T-helper 22 cell (primary cell): Measurements from ENCODE around the gene RELL1.
"Not testable (repeated sequence)": the region's sequence is repeated elsewhere in the genome, so short reads cannot be mapped to it uniquely, and the experiment has no call there.

Source experiments
- DNase-seq: peaks from one replicate; pipeline ENCODE4 v3.0.0-alpha.2; 2020; ENCODE audit warnings: low read depth

RELL1 gene

GRCh38 chr4:37693030-37693429 is 6.9 kb upstream of the RELL1 start:
- DNase-seq, result no peak

- no peak for DNase-seq
Observed at GRCh38 chr4:37690976-37691375, 4.8 kb upstream of the RELL1 start.

DNA sequence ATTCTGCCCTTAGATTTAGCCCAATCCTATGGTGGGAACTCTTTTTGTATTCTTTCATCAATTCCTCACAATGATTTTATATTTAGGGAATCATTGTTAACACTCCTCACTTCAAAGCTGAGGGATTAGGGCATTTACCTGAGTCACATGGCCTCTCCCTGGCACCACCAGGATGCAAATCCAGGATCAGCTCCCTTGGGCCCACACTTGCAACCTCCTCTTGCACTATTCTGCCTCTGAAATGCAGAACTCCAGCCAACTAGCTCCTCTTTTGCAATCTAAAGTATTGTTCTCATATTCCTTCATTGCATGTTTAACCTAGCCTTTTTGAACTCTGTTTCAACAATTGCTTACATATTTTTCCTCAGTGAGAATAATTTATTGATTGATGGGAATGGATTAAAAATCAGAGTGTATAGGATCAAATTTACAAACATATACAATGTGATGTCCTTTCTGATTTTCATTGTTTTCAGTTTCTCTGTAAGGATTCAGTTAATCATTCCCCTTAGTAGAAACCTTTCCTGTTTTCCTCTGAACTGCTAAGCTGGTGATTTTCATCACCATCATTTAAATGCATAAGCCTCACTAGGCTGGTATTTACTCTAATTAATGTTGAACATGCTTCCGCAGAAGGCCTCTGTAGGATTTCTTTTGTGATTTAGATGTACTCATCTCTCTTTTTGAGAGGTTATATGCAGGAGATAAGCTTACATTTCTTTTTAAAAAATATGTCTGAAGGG is 3.3 kb upstream of the RELL1 start:
- DNase-seq, result no peak

DNA sequence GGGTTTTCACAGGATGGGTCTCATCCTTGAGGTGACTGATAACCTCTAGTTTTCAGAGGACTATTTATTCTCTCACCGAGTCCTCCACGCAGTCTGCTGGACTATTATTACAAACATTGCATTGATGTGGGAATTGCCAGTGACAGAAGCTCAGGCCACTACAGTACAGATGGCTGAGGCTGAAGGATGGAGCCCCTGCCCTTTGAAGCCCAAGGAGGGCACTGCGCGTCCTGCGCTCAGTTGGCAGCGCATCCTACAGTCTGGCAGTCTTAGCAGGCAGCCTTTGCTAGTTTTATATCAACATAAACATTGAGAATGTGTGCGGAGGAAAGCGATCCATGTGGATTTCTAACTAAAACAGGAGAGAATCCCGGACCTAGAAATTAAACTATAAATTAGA is 1.5 kb upstream of the RELL1 start:
- DNase-seq, result no peak

GRCh38 chr4:37687194-37687562 is 1.0 kb upstream of the RELL1 start:
- no peak for DNase-seq

DNA sequence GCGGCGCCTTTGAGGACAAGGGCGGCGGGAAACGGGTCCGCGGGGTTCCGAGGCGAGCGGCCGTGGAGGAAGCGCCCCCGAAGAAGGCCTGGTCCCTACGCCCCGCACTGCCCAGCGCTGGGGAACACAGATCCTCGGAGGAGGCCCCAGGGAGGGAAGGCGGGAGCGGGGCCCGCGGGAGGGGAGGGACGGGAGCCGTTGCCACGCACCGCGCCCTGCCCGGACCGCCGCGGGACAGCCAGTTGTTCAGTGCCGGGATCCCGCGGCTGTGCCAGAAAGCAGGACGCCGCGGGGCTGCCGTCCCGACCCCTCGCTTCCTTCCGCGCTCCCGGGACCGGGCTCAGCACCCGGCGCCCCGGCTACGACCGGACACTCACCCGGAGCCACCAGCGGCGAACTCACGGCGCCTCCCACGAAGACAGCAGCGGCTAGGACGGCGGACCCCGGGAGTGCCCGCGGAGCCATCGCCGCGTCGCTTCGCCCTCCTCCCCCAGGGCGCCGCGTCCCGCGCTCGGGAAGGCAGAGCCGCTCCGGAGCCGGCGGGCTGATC is 278 bp downstream of the RELL1 start:
- peak; percentile 23 for DNase-seq

GRCh38 chr4:37685161-37685822 is 884 bp downstream of the RELL1 start:
- peak; percentile 49 for DNase-seq

DNA sequence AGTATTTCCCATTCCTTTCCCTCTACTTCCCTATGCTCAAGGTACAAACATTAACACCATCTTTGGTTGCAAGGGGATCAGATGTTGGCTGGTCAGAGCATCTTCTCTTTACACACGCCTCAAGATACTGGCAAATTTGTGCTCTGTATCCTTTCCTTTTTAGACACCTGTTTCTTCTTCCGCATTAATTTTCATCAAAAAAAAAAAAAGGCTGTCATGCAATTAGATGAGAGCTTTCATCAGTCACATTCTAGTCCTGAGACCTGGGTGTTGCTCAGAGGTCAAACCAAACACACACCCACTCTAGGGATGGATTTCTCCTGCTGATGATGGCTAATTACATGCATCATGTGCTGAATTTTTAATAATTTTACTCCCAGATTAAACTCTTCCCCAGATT is 2.0 kb downstream of the RELL1 start:
- no peak for DNase-seq

DNA sequence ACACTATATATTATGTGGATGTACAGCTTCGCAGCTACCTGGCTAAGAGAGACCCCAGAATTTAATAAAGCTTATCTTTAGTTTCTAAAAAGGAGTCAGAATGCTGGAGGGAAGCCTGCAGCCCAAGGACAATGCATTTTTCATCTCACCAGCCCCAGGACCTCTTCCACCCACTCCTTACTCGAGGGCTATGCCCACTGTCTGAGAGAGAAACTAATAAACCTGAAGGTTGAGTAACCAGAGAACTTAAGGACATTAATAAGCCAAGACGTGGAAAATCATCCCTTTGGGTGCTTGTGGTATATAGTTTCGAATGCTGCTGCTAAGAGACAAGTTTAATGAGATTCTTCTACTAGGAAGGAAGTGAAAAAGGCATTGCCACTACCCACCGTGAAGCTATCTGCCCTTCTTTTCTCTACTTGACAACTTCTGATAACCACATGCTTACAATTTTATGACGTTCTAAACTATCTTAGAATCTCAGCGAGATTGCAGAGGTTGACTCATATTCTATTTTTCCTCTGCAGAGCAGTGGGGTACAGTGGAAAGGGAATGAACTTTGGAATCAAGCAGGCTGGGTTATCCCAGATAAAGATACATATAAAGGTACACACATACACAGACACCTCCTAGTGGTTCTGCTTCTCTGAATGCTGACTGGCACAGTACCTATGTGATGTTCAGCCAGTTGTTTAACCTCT is 3.3 kb downstream of the RELL1 start:
- no peak for DNase-seq

- DNase-seq, result no peak
Observed at GRCh38 chr4:37680089-37680488, 6.1 kb downstream of the RELL1 start.

- no peak for DNase-seq
Observed at GRCh38 chr4:37679301-37679700, 6.9 kb downstream of the RELL1 start.

GRCh38 chr4:37678624-37679023 is 7.6 kb downstream of the RELL1 start:
- DNase-seq, result no peak

DNA sequence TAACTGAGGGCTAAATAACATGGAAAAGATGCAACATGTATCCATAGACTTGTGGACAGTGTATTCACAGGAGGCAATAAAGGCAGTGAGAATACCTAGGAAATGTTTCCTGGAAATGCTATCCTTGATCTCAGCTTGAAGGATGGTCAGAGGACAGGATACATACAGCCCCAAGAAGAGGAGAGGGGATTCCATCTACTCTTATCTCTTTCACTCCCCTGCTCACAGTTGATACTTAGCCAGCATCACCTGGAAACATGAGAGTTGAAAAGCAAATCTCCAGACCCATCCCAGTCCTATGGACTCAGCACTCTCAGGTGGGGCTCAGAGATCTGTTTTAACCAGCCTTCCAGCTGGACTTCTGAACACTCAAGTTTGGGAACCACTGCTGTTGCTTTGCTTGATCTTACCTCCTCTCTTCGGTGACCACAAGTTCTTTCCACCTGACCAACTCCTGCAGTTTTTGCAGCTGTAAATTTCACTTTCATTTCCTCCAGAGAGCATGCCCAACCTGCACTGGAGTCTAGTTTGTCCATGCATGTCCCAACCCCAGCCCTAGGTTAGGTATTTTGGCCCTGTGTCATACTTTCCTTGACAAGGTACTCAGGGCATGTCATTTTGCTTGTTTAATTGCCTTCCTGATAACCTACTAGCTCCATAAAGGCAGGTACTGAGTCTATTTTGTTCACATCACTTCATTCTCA is 10.4 kb downstream of the RELL1 start:
- DNase-seq, result no peak

DNA sequence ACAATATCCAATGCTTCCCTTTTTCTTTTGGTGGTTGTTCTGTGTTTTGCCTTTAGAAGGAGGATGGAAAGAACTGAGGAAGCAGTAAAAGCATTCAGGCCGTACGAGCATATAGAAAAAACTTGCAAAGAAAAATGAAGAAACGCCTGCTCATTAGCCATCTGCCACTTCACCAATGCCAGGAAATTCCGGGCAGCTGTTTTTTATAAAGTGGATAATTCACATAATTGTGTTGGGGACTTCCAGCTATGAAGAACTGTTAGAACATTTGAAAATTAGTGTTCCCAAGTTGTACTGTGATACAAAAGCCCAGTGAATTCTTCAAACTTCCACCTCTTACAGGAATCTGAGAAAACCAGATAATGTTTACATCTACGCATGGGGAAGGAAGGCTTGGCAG is 11.7 kb downstream of the RELL1 start:
- no peak for DNase-seq

DNA sequence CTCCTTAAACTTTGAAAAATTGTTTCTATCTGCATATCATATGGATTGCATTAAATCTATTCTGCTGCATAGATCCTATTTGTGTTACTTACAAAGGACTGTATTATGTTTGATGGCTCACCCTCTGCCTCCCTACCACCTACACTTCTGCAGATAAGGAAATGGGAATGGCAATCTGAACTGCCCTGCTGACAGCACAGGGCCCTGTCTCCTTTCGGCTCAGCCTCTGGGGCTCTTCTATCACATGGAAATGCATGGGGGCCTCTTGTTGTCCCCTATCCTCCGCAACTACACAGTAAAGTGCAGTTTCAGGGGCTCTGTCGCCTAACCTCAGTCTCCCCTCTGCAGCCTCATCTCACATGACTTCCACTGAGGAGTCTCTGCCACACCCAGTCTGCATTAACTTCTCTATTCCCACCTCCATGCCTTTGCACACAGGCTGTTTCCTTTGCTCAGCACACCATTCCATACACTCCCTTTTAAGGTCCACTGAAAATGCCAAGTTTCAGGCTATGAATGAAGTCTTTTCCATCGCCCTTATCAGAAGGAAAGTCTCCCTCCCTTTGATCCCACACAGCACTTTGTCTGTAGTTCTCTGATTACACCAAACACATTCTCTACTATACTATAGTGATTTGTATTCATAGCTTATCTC is 12.5 kb downstream of the RELL1 start:
- no peak for DNase-seq

DNA sequence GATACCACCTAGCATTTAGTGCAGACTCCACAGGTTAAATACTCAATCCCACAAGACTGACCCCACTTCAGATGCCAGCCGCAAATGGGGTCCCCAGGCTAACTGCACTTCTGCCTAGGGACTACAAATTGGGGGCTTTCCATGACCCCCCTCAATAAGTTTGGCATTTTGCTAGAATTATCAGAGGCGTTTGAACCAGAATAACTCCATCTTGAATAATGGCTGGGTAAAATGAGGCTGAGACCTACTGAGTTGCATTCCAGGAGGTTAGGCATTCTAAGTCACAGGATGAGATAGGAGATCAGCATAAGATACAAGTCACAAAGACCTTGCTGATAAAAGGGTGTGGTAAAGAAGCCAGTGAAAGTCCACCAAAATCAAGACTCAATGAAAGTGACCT is 15.1 kb downstream of the RELL1 start:
- no peak for DNase-seq

DNA sequence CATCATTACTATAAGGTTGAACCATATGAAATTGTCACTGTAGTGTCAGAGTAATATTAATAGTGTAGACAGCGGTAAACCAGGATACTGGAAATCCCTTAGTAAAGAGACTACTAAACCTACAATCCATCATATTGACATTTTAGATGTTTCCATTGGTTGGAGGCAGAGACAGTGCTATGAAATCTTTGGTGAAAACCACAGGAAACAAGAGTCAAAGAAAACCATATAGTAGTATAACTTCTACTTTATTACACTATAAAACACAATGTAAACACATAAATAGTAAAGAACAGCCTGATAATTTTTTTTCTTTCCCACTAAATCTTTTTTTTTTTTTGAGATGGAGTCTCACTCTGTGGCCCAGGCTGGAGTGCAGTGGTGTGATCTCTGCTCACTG is 15.9 kb downstream of the RELL1 start:
- no peak for DNase-seq

DNA sequence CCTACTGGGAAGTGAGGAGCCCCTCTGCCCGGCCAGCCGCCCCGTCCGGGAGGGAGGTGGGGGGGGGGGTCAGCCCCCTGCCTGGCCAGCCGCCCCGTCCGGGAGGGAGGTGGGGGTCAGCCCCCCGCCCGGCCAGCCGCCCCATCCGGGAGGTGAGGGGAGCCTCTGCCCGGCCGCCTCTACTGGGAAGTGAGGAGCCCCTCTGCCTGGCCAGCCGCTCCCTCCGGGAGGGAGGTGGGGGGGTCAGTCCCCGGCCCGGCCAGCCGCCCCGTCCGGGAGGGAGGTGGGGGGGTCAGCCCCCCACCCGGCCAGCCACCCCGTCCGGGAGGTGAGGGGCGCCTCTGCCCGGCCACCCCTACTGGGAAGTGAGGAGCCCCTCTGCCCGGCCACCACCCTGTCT is 17.1 kb downstream of the RELL1 start:
- DNase-seq, result not testable (repeated sequence)

DNA sequence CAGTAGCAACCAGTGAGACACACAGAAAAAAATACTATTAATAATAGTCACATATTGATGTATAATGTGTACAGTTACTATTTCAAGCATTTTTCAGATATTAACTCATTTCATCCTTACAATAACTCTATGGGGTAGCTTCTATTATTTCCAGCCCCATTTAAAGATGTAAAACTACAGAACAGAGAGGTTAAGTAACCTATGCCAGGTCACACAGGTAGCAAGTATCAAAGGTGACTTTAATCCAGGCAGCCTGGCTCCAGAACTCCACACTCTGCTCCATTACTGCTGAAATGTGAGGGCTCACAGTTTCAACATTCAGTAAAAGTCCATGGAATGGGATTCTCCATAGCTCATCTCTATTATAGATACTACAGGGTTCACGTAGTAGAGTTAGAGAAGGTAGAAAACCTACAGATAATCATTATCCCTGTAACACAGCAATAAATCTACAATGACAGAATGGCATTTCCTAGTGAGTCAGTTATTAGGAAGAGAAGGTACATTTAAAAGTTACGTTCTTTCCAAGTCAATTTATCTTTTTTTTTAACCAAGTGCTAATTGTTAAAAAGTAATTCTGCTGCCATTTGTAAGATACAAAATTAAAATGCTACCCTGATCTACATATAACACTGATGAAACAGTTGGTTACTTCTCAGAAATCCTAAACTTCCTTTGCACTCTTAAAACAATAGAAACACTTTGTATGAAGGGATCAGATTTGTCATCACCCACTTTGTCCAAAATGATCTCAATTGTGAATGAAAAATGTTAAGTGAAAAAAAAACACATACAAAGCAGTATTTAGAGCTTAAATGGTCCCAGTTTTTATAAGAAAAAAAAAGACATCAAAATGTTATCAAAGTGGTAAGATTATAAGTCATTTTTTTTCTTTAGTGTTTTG is 18.7 kb downstream of the RELL1 start:
- no peak for DNase-seq

DNA sequence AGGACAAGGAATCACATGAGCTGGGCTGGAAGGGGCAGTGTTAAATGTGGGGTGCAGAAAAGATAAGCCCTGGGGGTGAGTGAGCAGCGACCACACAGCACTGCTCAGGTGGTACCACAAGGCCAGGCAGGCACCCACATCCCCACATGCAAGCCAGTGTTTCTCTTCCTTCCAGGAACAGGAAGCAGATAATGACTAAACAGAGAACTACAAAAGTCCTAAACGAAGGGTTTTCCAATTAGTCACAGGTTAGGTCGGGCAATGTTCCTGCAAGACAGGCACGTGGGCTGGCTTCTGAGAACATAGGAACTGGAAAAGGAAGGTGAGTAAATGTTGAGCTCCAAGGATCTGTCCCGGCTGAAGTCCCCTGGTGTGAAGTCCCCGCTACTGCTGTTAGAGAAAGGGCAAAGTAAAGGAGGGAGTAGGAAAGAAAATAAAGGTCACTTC is 19.5 kb downstream of the RELL1 start:
- DNase-seq, result no peak
